T47D (cell line): ENCODE measurements around the gene ARID4A.
"Not testable (repeated sequence)": the region's sequence is repeated elsewhere in the genome, so short reads cannot be mapped to it uniquely, and the experiment has no call there.

Source experiments
- DNase-seq, 2 experiments: peaks; one replicate each; pipeline versions ENCODE4 v3.0.0 to v3.0.0-alpha.2; 2011 to 2012; ENCODE audit warnings: low read depth in 1 of 2, low spot score in 1 of 2
- JUND ChIP-seq: IDR thresholded peaks from 2 replicates; pipeline ENCODE4 v1.6.1; 2012; ENCODE audit warnings: low read depth
- in situ Hi-C: cut with HindIII; loops from 2 replicates; pipeline ENCODE4 v1.10.0; 2016; ENCODE audit warnings: low sequenced_read_pairs, low pct_unique_long_range_greater_than_20kb

Gene ARID4A

DNA sequence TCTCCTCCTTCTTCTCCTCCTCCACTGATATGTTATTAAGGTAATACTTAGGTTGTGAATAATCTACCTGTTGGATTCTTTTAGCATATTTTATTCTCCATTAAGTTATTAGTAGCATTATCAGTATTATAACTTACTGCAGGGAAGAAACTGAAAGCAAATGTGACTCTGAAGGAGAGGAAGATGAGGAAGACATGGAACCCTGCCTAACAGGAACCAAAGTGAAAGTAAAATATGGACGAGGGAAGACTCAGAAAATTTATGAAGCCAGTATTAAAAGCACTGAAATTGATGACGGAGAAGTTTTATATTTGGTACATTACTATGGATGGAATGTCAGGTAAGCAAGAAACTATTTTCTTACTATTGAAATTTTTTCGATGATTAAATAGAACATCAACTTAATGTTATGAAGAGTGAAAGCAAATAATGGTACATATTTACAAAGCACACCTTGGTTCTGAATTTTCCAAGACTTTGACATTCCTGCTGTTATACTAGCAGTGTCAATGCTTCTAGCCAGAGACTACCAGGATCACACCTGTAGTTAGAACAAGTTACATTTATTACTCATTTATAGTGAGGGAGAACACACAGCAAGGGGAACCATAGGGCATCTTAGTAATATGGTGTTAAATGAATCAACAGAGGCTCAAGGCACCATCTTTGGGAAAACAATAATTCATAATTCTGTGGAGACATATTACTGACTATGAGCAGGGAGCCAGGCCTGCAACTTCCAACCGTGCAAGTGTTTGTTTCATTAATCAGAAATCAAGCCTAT, 55.4 kb downstream of the ARID4A start:
- no peak for TF ChIP-seq JUND
- peak; percentile 18 to 47 for DNase-seq
- in situ Hi-C loops = no loop called here

DNA sequence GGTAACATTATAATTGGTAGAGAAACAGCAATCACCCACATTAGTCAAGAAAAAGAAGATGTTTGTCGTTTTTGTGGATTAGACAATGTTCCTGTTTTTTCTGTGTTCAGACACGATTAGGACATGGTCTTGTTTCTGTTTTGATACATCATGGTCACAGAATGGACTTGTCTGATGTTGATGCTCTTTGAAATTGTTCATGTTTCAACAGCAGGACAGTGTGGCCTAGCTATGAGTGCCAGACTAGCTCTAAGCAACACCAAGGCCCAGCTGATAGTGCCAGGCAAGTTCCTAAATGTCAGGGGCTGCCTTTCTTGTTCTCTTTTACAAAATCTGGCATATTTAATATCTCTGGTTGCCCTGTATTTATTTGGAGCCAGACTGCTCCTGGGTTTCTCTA, 56.5 kb downstream of the ARID4A start:
- in situ Hi-C loops = no loop called here
- no peak for DNase-seq
- no peak for TF ChIP-seq JUND

DNA sequence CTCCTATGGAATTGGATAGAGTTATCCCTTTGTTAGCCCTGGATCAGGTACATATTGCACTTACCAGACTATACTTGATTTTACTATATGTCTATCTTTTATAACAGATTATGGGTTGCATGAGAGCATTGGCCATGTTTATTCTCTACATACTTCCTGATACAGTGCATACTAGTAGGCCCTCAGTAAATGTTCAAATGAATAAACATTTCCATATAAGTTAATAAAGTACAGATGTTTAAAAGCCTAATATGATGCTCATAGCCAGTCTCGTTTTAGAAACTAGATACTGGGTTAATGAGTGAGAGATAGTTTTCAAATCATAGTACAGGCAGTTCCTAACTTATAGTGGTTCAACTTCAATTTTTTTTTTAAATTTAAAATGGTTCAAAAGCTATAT, 57.9 kb downstream of the ARID4A start:
- in situ Hi-C loops = no loop called here
- no peak for DNase-seq
- no peak for TF ChIP-seq JUND

DNA sequence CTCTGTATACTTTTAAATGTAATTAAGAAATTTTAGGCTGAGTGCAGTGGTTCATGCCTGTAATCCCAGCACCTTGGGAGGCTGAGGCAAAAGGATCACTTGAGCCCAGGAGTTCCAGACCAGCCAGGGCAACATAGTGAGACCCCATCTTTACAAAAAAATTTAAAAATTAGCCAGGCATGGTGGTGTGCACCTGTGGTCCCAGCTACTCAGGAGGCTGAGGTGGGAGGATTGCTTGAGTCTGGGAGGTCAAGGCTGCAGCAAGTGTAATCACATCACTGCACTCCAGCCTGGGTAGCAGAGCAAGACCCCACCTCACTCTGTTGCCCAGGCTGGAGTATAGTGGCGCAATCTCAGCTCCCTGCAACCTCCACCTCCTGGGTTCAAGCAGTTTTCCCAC, 63.9 kb downstream of the ARID4A start:
- in situ Hi-C loops = not testable (repeated sequence)

DNA sequence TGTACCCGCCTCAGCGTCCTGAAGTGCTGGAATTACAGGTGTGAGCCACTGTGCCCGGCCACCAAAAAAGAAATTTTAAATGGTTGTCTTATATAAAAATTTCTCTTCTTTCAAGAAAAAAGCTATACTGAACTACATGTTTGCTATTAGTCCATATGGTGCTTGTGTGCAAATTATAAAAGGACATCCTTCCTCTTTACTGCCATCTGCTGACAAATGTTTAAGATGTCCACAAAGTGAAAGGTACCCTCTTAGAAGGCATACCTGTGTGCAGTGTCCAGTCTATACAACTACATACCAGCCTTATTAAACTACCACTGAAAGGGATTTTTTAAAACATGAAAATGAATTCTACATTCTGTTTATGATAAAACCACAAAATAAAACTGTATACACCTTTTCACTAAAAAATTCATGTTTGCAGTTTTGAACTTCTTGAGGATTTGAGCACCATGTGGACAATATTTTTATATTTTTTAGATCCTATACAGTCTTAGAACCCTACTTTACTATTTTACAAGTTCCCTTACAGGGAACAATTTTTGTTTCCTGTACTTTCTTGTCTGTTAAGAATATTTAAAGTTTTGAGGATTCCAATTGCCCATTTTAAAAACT, 64.5 kb downstream of the ARID4A start:
- in situ Hi-C loops = no loop called here
- peak; percentile 33 to 68 for DNase-seq
- no peak for TF ChIP-seq JUND

More for the DNA sequence above, 63.9 kb downstream of the ARID4A start:
- not testable (repeated sequence) for DNase-seq

DNA sequence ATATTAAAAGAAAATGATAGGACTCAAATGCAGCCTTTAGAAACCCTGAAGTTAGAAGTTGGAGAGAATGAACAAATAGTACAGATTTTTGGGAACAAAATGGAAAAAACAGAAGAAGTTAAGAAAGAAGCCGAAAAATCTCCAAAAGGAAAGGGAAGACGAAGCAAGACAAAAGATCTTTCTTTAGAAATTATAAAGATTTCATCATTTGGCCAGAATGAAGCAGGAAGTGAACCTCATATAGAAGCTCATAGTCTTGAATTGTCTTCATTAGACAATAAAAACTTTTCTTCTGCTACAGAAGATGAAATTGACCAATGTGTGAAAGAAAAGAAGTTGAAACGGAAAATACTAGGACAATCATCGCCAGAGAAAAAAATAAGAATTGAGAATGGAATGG, 66.0 kb downstream of the ARID4A start:
- in situ Hi-C loops = no loop called here
- no peak for DNase-seq
- no peak for TF ChIP-seq JUND

DNA sequence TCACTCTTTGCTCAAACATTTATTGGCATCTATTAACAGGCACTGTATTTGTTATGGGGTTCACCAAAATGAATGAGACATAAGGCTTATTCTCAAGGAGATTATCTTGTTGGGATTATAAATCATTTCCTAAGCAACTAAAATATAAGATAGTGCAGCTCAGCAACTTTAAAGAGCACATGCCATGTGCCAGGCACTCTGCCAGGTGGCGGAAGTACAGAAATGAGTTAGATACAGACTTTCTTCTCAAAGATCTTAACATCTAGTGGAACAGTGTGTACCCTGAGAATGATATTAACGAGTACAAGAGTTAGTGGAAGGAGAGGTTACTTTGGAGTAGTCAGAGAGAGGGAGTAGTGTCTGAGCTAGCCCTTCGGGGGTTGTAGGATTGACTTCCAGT, 68.9 kb downstream of the ARID4A start:
- DNase-seq = no peak
- no peak for TF ChIP-seq JUND
- in situ Hi-C loops = no loop called here

DNA sequence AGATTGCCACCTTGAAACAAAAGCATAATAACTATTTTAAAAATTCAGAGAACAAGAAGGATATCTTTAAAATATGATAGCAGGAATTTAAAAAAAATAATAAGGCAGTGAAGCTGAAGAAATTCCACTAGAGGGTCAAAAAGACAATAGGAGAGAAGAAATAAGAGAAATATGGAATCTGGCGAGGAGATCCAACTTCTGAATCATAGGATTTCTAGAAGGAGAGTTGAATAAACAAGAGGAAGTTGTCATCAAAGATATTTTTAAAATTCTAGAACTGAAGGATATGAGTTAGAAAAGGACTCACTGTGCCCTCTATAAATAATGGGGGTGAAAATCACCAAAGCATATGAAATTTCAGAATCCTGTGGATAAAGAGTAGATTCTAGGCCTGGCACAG, 70.6 kb downstream of the ARID4A start:
- DNase-seq = no peak
- TF ChIP-seq JUND = no peak
- in situ Hi-C loops = no loop called here

DNA sequence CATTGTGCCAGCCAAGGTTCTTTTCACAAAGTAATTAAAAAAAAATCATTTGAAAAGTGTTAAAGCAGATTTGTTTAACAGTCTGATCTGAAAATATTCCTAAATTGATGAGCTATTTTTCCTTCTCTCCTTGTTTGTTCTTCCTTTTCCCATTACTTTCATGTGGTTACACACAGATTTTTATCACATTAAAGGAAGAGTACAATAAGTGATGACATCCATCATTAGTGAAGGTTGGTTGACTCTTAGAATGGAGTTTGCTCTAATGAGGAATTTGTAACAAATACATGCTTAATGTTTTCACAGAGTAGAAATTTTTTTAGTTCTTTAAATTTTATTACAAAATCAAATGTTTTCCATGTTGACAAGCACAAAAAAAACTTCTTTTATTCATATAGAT, 78.4 kb downstream of the ARID4A start:
- in situ Hi-C loops = no loop called here
- no peak for TF ChIP-seq JUND
- DNase-seq = no peak

DNA sequence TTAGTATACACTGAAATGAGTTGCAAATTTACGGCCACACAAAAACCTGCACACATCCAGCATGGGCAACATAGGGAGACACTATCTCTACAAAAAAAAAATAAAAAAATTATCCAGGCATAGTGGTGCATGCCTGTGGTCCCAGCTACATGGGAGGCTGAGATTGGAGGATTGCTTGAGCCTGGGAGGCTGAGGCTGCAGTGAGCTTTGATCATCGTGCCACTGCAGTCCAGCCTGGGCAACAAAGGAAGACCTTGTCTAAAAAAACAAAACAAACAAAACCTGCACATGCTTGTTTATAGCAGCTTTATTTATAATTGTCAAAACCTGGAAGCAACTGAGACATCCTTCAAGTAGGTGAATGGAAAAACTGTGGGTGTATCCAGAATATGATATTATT, 92.5 kb downstream of the ARID4A start:
- TF ChIP-seq JUND = no peak
- in situ Hi-C loops = no loop called here
- no peak for DNase-seq

DNA sequence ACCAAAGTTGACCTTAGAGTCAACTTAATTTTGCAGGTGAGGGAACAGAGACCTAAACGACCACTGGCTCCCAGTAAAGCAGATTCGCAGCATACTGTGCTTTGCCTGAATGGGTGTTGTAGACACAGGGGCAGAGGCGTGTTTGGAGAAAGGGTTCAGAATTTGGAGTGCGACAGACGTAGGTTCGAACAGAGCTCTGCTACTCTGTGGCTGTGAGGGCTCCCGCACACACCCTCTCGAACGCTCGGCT, 97.1 kb downstream of the ARID4A start:
- TF ChIP-seq JUND = no peak
- no peak for DNase-seq
- in situ Hi-C loops = no loop called here

DNA sequence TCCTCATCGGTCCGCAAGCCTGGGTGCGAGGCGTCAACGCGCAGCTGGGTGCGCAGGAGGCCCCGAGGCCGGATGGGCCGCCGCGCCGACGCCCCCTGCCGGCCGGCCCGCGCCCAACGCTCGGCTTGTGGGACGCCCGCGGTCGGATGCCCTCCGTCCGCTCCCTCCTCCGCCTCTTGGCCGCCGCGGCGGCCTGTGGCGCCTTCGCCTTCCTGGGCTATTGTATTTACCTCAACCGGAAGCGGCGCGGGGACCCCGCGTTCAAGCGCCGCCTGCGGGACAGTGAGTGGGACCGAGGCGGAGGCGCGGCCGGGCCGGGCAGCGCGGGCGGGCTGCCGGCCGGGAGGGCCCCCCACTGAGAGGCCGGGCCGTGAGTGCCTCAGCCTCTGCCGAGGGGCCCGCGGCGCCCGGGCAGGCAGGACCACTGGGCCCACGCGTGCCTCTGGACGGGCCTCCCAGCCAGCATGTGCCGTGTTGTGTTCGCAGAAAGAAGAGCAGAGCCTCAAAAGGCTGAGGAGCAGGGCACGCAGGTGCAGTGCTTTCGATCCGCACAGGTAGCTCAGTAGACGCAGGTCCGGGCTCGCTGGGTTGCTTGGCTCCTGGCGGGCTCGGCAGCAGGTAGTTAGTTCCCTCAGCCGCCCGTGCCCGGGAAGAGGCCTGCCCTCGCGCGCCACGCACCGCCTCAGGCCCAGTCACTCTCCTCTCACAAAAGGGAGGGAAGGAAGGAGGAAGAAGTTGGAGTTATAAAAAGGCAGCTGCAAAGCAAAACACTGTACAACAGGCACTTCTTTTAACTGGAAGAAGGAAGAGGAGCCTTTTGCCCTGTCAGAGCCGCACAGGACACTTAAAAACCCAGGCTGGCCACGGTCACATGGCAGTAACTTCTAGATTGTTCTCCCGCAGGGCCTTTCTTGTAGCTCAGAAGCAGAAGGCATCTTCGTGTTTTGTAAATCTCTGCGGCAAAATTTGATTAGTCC, 97.7 kb downstream of the ARID4A start, which contains the start of gene TOMM20L:
TSS of gene TOMM20L (plus strand) at position 119 of the 977 bp plus-strand sequence. CDS start at position 147, 28 bp downstream.
- DNase-seq = peak; percentile 86 to 87
- no peak for TF ChIP-seq JUND
- in situ Hi-C loops = no loop called here

DNA sequence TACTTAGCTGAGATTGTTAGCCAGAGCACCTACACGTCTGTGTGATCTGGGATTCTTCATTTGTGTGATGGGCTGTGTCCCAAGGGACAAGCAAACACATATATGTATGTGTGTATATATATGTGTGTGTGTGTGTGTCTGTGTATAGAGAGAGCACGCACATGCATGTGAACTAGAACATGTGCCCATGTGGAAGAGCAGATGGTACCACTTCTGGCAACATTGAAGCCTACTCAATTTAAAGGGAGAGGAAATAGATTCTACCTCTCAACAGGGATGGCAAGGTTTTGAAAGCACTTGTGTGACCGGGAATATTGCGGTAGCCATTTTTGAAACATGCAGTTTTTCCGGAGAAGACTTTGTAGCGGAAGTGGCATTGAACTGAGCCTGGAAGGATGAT, 98.8 kb downstream of the ARID4A start:
- no peak for DNase-seq
- in situ Hi-C loops = no loop called here
- TF ChIP-seq JUND = no peak
